ENCODE measurements around the gene AQP12A.
"Not testable (repeated sequence)": the region's sequence is repeated elsewhere in the genome, so short reads cannot be mapped to it uniquely, and the experiment has no call there.

Gene AQP12A

GRCh38 chr2:240691631-240692420, at the start of gene AQP12A:
TSS of gene AQP12A (plus strand) at chr2:240691866. CDS start at chr2:240691914, 48 bp downstream.
- DNase-seq (ENCODE audit: low read depth in 3 of 3), result not testable (repeated sequence)

- DNase-seq (ENCODE audit: low read depth in 3 of 3), result no peak
Observed at GRCh38 chr2:240642061-240642805, 49.4 kb upstream of the AQP12A start.

GRCh38 chr2:240642806-240643092, 48.9 kb upstream of the AQP12A start:
- DNase-seq (ENCODE audit: low read depth in 3 of 3), result no peak

GRCh38 chr2:240643093-240643810, 48.4 kb upstream of the AQP12A start:
- no peak for DNase-seq (ENCODE audit: low read depth in 3 of 3)

GRCh38 chr2:240643811-240644150, 47.9 kb upstream of the AQP12A start:
- no peak for DNase-seq (ENCODE audit: low read depth in 3 of 3)

- DNase-seq (ENCODE audit: low read depth in 3 of 3), result no peak
Observed at GRCh38 chr2:240644171-240644651, 47.5 kb upstream of the AQP12A start.

GRCh38 chr2:240644859-240645301, 46.8 kb upstream of the AQP12A start:
- no peak for DNase-seq (ENCODE audit: low read depth in 3 of 3)

- no peak for DNase-seq (ENCODE audit: low read depth in 3 of 3)
Observed at GRCh38 chr2:240645346-240645745, 46.3 kb upstream of the AQP12A start.

- no peak for DNase-seq (ENCODE audit: low read depth in 3 of 3)
Observed at GRCh38 chr2:240645801-240646175, 45.9 kb upstream of the AQP12A start.

- DNase-seq (ENCODE audit: low read depth in 3 of 3), result no peak
Observed at GRCh38 chr2:240646176-240646899, 45.3 kb upstream of the AQP12A start.

- DNase-seq (ENCODE audit: low read depth in 3 of 3), result no peak
Observed at GRCh38 chr2:240646900-240647502, 44.7 kb upstream of the AQP12A start.

GRCh38 chr2:240647503-240648154, 44.0 kb upstream of the AQP12A start:
- no peak for DNase-seq (ENCODE audit: low read depth in 3 of 3)

GRCh38 chr2:240648155-240648649, 43.5 kb upstream of the AQP12A start:
- no peak for DNase-seq (ENCODE audit: low read depth in 3 of 3)

- no peak for DNase-seq (ENCODE audit: low read depth in 3 of 3)
Observed at GRCh38 chr2:240648650-240649275, 42.9 kb upstream of the AQP12A start.

GRCh38 chr2:240649331-240649730, 42.3 kb upstream of the AQP12A start:
- no peak for DNase-seq (ENCODE audit: low read depth in 3 of 3)

GRCh38 chr2:240650254-240650965, 41.3 kb upstream of the AQP12A start:
- no peak for DNase-seq (ENCODE audit: low read depth in 3 of 3)

GRCh38 chr2:240651185-240651584, 40.5 kb upstream of the AQP12A start:
- no peak for DNase-seq (ENCODE audit: low read depth in 3 of 3)

GRCh38 chr2:240655931-240656886, 35.5 kb upstream of the AQP12A start:
- no peak for DNase-seq (ENCODE audit: low read depth in 3 of 3)
